T-cell (primary cell): ENCODE data around the gene STK31. TPM values are rescaled to one million over a fixed set of nuclear protein-coding genes. Genes with fewer than 3 reads are reported as not detected.

ENCODE experiments used
- ATAC-seq, 4 experiments: fragments of 200-7000 bp in 3 of 4; fragments of 150-1000 bp in 1 of 4; cut with Tn5 transposase; replicated peaks in 1 of 4; 1 replicate in 3 of 4; 2 replicates in 1 of 4; pipeline ENCODE4 v1.10.0; 2021; ENCODE audit warnings: moderate library complexity in 3 of 4, mild to moderate bottlenecking in 2 of 4, moderate number of reproducible peaks in 1 of 4
- CTCF ChIA-PET, 2 donors: fragments of 300-600 bp; sonication (Branson Sonifier 250); formaldehyde crosslinking; loops; one replicate each; lab custom pipeline; 2022; ENCODE audit warnings: antibody characterized with exemption in 2 of 2; lab: Charles Lee
- POLR2A ChIA-PET, 2 donors: fragments of 300-600 bp; sonication (Branson Sonifier 250); formaldehyde crosslinking; loops; one replicate each; lab custom pipeline; 2022; ENCODE audit warnings: antibody characterized with exemption in 2 of 2; lab: Charles Lee
- DNase-seq, 35 experiments: peaks; one replicate each; pipeline versions ENCODE4 v3.0.0 to v3.0.0-alpha.2; 2013 to 2023
- H3K27ac ChIP-seq: one replicate; pipeline ENCODE4 v1.5.1; 2013; ENCODE audit warnings: low read length
- H3K27me3 ChIP-seq, 2 experiments: replicated peaks in 1 of 2; 1 replicate in 1 of 2; 2 replicates in 1 of 2; pipeline versions ENCODE4 v1.6.1 to v1.7.0; 2013; ENCODE audit warnings: low read length in 1 of 2, mixed read lengths in 1 of 2; ENCODE audit not compliant: control insufficient read depth in 2 of 2, insufficient read depth in 2 of 2; ENCODE audit errors: extremely low read depth in 1 of 2
- H3K36me3 ChIP-seq, 2 donors: 1 replicate in 1 of 2; 2 replicates in 1 of 2; pipeline versions ENCODE4 v1.6.1 to v1.7.0; 2013; ENCODE audit warnings: low read length in 1 of 2; ENCODE audit not compliant: control insufficient read depth in 2 of 2, insufficient read depth in 1 of 2; ENCODE audit errors: extremely low read depth in 1 of 2
- H3K4me1 ChIP-seq, 2 experiments: 1 replicate in 1 of 2; 2 replicates in 1 of 2; pipeline versions ENCODE4 v1.6.1 to v1.7.0; 2013; ENCODE audit warnings: low read length in 2 of 2, mixed read lengths in 1 of 2; ENCODE audit not compliant: insufficient read depth in 2 of 2, control insufficient read depth in 1 of 2; ENCODE audit errors: extremely low read depth in 1 of 2
- H3K4me3 ChIP-seq, 2 donors: 1 replicate in 1 of 2; 2 replicates in 1 of 2; pipeline versions ENCODE4 v1.5.1 to v1.7.0; 2013; ENCODE audit warnings: mild to moderate bottlenecking in 2 of 2, low read length in 1 of 2, moderate library complexity in 1 of 2; ENCODE audit not compliant: control insufficient read depth in 1 of 2; ENCODE audit errors: extremely low read depth in 1 of 2
- H3K9me3 ChIP-seq: 2 replicates; pipeline ENCODE4 v1.7.0; 2013
- H3K27ac Mint-ChIP-seq, 2 donors: one replicate each; pipeline ENCODE4 v1.8.0; 2020 to 2021; ENCODE audit warnings: mild to moderate bottlenecking in 2 of 2, mixed read lengths in 2 of 2
- H3K27me3 Mint-ChIP-seq, 2 donors: one replicate each; pipeline ENCODE4 v1.8.0; 2021 to 2022; ENCODE audit warnings: mixed read lengths in 2 of 2
- H3K36me3 Mint-ChIP-seq: one replicate; pipeline ENCODE4 v1.8.0; 2021; ENCODE audit warnings: mixed read lengths
- H3K4me1 Mint-ChIP-seq, 3 donors: one replicate each; pipeline ENCODE4 v1.8.0; 2020 to 2022; ENCODE audit warnings: mixed read lengths in 3 of 3, mild to moderate bottlenecking in 1 of 3
- H3K4me3 Mint-ChIP-seq, 3 donors: one replicate each; pipeline ENCODE4 v1.8.0; 2020 to 2022; ENCODE audit warnings: mild to moderate bottlenecking in 3 of 3, mixed read lengths in 3 of 3, moderate library complexity in 3 of 3
- H3K9me3 Mint-ChIP-seq, 3 donors: one replicate each; pipeline ENCODE4 v1.8.0; 2020 to 2022; ENCODE audit warnings: mixed read lengths in 3 of 3
- WGBS: methylation state at CpG from one replicate; pipeline ENCODE4 v1.1.5; 2013; ENCODE audit warnings: missing lambda C conversion rate; ENCODE audit not compliant: insufficient coverage; 5-methylcytosine and 5-hydroxymethylcytosine counted together
- total RNA-seq, 35 experiments: library from RNA in 6 of 35; stranded (reverse) in 6 of 35; fragments of 120-200 nt in 1 of 35; gene quantifications; one replicate each; pipeline versions ENCODE4 v1.2.1 to v1.2.4 and lab custom pipeline; 2013 to 2026

Gene STK31
- total RNA-seq, 5 donors from 2014 or later (not counting 1 experiment from before 2014, with no cell fraction given), result 0.25 to 0.83 (median 0.30) TPM

DNA sequence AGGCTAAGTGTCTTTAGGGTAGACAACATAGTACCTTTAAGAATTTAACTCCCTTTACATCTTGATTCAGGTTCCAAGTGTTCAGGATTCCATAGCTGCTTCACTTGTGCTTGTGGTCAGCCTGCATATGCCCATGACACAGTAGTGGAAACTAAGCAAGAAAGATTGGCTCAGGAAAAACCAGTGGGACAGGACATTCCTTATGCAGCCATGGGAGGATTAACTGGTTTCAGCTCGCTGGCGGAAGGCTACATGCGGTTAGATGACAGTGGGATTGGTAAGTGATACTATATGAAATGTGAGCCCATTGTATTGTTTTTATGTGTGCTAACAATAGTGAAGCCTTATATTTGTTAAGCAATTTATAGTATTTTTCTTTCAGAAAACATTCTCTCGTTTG is 18.7 kb upstream of the STK31 start:
- Mint-ChIP-seq H3K4me1 (no peaks in the 10 kb centered on the region), H3K27ac (no peak overlapping the region), H3K27me3 (no peaks in the 10 kb centered on the region), H3K4me3 (no peak overlapping the region), H3K9me3 (no peaks in the 10 kb centered on the region), H3K36me3 (peaks cover 32% of the 10 kb centered on the region)
- no peak overlapping the region for H3K27ac ChIP-seq
- H3K4me1 ChIP-seq, result no peaks in the 10 kb centered on the region
- peaks cover 0 to 6% of the 10 kb centered on the region in 2 donors for H3K36me3 ChIP-seq
- CTCF ChIA-PET, result interaction anchor here (0.5 to 0.6 kb wide), 2 partner anchors 235 to 1395 kb away, joined by 3 to 6 read pairs; no protein-coding TSS in a partner anchor
- POLR2A ChIA-PET, result no interaction called here
- 100% methylated on average over 2 of the region's 4 CpGs for WGBS
- H3K27me3 ChIP-seq, result no peaks in the 10 kb centered on the region
- H3K4me3 ChIP-seq, result no peak overlapping the region
- no peaks in the 10 kb centered on the region for H3K9me3 ChIP-seq
- no peak for ATAC-seq
- no peak for DNase-seq

DNA sequence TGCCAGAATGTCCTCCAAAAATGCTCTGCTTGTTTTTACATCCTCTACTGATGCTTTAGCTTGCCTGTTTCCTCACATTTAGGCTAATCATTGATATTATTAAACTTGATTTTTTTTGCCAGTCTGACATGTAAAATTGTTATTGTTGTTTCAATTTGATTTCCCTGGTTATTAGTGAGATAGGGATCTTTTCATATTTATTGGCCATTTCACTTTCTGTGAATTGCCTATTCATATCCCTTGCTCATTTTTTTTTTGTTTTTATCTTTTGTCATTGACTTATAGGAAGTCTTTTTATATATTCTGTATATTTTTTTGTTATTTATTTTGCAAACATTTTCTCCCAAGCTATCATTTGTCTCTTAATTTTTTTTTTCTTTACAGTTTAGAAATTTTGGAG is 16.8 kb upstream of the STK31 start:
- Histone ChIP-seq H3K4me3 (no peak overlapping the region), H3K36me3 (peaks cover 0 to 6% of the 10 kb centered on the region in 2 donors), H3K9me3 (no peaks in the 10 kb centered on the region), H3K4me1 (peaks cover 0 to 4% of the 10 kb centered on the region in 2 experiments), H3K27me3 (no peaks in the 10 kb centered on the region), H3K27ac (no peak overlapping the region)
- Mint-ChIP-seq H3K9me3 (no peaks in the 10 kb centered on the region), H3K4me3 (no peak overlapping the region), H3K27me3 (no peaks in the 10 kb centered on the region), H3K36me3 (peaks cover 31% of the 10 kb centered on the region), H3K4me1 (peaks cover 2 to 8% (median 3%) of the 10 kb centered on the region in 3 donors), H3K27ac (no peak overlapping the region)
- CTCF ChIA-PET, result interaction anchor here (0.6 to 1.4 kb wide), 4 partner anchors 10 to 1593 kb away, joined by 3 to 4 read pairs (median 4); no protein-coding TSS in a partner anchor
- ATAC-seq (no peak), DNase-seq (no peak)
- POLR2A ChIA-PET, result interaction anchor here in 1 of 2 donors (0.6 kb wide), 1 partner anchor 10 kb away, joined by 3 read pairs; no protein-coding TSS in a partner anchor

DNA sequence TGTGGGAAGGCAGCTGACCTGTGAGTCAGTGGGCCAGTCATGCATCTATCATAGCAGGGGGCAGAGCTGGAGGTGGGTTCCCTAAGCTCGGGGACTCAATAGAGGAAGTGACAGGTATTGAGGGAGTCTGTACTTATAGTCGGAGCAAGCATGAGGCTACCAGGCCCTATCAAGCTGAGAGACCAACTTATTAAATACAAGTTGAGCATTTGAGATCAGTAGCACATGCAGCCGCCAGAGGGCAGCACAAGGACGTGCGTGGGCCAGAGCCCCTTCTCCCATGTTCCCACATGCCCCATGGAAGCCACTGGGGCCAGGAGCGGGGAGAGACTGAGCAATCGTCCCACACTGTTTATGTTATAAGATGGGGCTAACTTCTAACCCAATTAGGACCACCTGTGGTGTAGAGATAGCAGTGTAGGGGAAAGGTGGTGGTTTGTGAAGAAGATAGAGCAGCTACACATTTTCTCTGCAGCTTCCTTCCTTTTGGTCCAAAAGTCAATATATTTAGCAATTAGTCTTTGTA is 13.0 kb upstream of the STK31 start:
- H3K36me3 ChIP-seq, result no peaks in the 10 kb centered on the region
- POLR2A ChIA-PET, result no interaction called here
- no peaks in the 10 kb centered on the region for H3K27me3 ChIP-seq
- Mint-ChIP-seq H3K9me3 (no peaks in the 10 kb centered on the region), H3K27ac (no peak overlapping the region), H3K4me1 (peaks cover 2 to 8% (median 3%) of the 10 kb centered on the region in 3 donors), H3K4me3 (no peak overlapping the region), H3K36me3 (peaks cover 24% of the 10 kb centered on the region), H3K27me3 (no peaks in the 10 kb centered on the region)
- no peak overlapping the region for H3K27ac ChIP-seq
- CTCF ChIA-PET, result interaction anchor here (0.5 to 1.3 kb wide), 15 partner anchors 15 to 1380 kb away, joined by 3 to 6 read pairs (median 3); partner anchors contain the start of gene CCDC126 (in 1 of the 2)
- H3K4me3 ChIP-seq, result no peak overlapping the region
- WGBS, result no CpG with 5 or more reads among the region's 7 CpGs
- ATAC-seq, result peak; percentile 40 to 55 (median 48)
- no peaks in the 10 kb centered on the region for H3K9me3 ChIP-seq
- peak in 32 of 35 experiments; percentile 11 to 71 (median 44) for DNase-seq
- H3K4me1 ChIP-seq, result peaks cover 0 to 4% of the 10 kb centered on the region in 2 experiments

DNA sequence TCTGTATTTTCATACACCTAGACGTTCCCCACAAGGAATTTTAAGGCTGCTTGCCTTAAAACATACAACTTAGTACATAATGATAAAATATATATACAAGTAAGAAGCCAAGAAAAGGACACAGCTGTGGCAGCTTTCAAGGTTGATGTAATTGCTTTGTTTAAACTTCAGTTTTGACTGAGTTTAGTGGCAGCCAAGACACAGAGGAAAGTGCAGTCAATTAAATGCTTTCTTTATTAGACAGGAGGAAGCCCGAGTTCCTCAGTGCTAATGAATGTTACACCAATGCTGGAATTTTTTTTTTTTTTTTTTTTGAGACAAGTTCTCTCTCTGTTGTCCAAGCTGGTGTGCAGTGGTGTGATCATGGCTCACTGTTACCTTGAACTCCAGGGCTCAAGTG is 11.2 kb upstream of the STK31 start:
- H3K27me3 ChIP-seq, result no peaks in the 10 kb centered on the region
- Mint-ChIP-seq H3K27me3 (no peaks in the 10 kb centered on the region), H3K9me3 (no peaks in the 10 kb centered on the region), H3K4me1 (peaks cover 2 to 8% (median 3%) of the 10 kb centered on the region in 3 donors), H3K4me3 (no peak overlapping the region), H3K36me3 (peaks cover 26% of the 10 kb centered on the region), H3K27ac (no peak overlapping the region)
- H3K4me3 ChIP-seq, result no peak overlapping the region
- ChIA-PET CTCF (interaction anchor here (0.5 to 1.3 kb wide), 15 partner anchors 10 to 1679 kb away, joined by 3 to 8 read pairs (median 3); no protein-coding TSS in a partner anchor), POLR2A (interaction anchor here (0.6 kb wide), 2 partner anchors 12 to 237 kb away, joined by 4 to 9 read pairs; no protein-coding TSS in a partner anchor)
- no peak for DNase-seq
- ATAC-seq, result no peak
- H3K4me1 ChIP-seq, result peaks cover 0 to 4% of the 10 kb centered on the region in 2 experiments
- H3K27ac ChIP-seq, result no peak overlapping the region
- H3K36me3 ChIP-seq, result no peaks in the 10 kb centered on the region
- H3K9me3 ChIP-seq, result no peaks in the 10 kb centered on the region
- no CpG with 5 or more reads among the region's 2 CpGs for WGBS

DNA sequence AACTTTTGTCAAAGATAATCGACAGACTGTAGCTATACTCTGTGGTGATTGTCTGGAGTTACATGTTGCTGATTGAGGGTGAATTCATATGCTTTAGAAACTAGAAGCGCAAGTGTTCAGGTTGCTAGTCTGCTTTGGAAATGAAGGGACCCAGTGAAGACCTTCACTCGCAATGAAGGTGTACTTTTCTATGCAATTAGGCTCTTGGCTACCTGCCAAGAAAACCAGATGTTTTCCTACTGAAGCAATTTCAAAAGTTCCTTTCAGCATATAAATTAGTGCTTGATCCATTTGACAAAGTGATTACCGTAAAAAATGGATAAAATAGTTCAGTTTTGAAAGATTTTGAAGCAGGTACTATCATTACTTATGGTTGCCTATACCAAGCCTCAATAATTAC is 10.0 kb upstream of the STK31 start:
- no peaks in the 10 kb centered on the region for H3K27me3 ChIP-seq
- Mint-ChIP-seq H3K27ac (no peak overlapping the region), H3K36me3 (peaks cover 31% of the 10 kb centered on the region), H3K4me1 (peaks cover 2 to 8% (median 3%) of the 10 kb centered on the region in 3 donors), H3K4me3 (no peak overlapping the region), H3K27me3 (no peaks in the 10 kb centered on the region), H3K9me3 (peaks cover 0 to 10% (median 6%) of the 10 kb centered on the region in 3 donors)
- POLR2A ChIA-PET, result no interaction called here
- H3K4me1 ChIP-seq, result peaks cover 0 to 4% of the 10 kb centered on the region in 2 experiments
- H3K27ac ChIP-seq, result no peak overlapping the region
- CTCF ChIA-PET, result interaction anchor here in 1 of 2 donors (1.2 kb wide), 1 partner anchor 32 kb away, joined by 3 read pairs; no protein-coding TSS in a partner anchor
- DNase-seq (no peak), ATAC-seq (no peak)
- no peaks in the 10 kb centered on the region for H3K9me3 ChIP-seq
- H3K36me3 ChIP-seq, result peaks cover 0 to under 1% of the 10 kb centered on the region in 2 donors
- no CpG with 5 or more reads among the region's 4 CpGs for WGBS
- H3K4me3 ChIP-seq, result no peak overlapping the region

DNA sequence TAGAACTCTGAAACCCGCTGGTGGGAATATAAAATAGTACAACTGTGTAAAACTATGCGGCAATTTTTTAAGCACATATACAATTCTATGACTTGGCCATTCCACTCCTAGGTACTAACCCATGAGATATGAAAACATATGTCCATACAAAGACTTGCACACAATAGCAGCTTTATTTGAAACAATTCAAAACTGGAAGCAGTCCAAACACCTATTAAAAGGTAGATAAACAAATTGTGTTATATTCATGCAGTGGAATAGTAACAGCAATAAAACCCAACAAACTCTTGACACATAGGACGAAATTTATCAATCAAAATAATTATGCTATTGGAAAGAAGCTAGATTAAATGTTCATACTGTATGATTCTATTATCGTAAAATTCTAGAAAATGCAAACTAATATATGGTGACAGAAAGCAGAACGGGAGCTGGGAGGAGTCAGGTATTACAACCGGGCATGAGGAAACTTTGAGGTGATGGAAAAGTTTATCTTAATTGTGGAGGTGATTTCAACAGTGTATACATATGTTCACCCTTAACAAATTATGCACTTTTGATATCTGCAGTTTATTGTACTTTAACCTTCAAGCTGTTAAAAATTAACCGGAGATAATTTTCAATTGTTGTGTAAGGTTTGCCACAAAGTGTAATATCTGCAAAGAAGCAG is 803 bp upstream of the STK31 start:
- Histone ChIP-seq H3K4me1 (no peaks in the 10 kb centered on the region), H3K4me3 (no peak overlapping the region), H3K9me3 (peaks cover 2% of the 10 kb centered on the region), H3K27ac (no peak overlapping the region), H3K27me3 (no peaks in the 10 kb centered on the region), H3K36me3 (peaks cover 0 to 6% of the 10 kb centered on the region in 2 donors)
- no peak overlapping the region for H3K4me3 Mint-ChIP-seq
- no CpG with 5 or more reads among the region's 7 CpGs for WGBS
- H3K4me1 Mint-ChIP-seq, result no peaks in the 10 kb centered on the region
- no peak for ATAC-seq
- no peak overlapping the region for H3K27ac Mint-ChIP-seq
- peaks cover 0 to 4% of the 10 kb centered on the region in 2 donors for H3K27me3 Mint-ChIP-seq
- POLR2A ChIA-PET, result no interaction called here
- peaks cover 24% of the 10 kb centered on the region for H3K36me3 Mint-ChIP-seq
- CTCF ChIA-PET, result interaction anchor here (0.6 to 1.6 kb wide), 12 partner anchors 9 to 447 kb away, joined by 3 to 6 read pairs (median 4); no protein-coding TSS in a partner anchor
- peaks cover 5 to 21% (median 18%) of the 10 kb centered on the region in 3 donors for H3K9me3 Mint-ChIP-seq
- DNase-seq, result no peak
